ENCODE measurements around the gene GBP6.
"Not testable (repeated sequence)": the region's sequence is repeated elsewhere in the genome, so short reads cannot be mapped to it uniquely, and the experiment has no call there.

GBP6 gene

GRCh38 chr1:89339039-89339438 is 24.8 kb upstream of the GBP6 start:
- no peak for TF ChIP-seq CTCF (IDR thresholded peaks at IDR 0.05; ENCODE audit: low read length, missing control alignments)
- no peak overlapping the region for H3K4me3 ChIP-seq (replicated peaks; ENCODE audit: low read depth, low read length)
- peak; percentile 35 for DNase-seq (ENCODE audit: low read depth)

GRCh38 chr1:89345479-89345878 is 18.4 kb upstream of the GBP6 start:
- not testable (repeated sequence) for H3K4me3 ChIP-seq (replicated peaks; ENCODE audit: low read depth, low read length); DNase-seq (ENCODE audit: low read depth)

- TF ChIP-seq CTCF (IDR thresholded peaks at IDR 0.05; ENCODE audit: low read length, missing control alignments): no peak
- DNase-seq (ENCODE audit: low read depth): no peak
- H3K4me3 ChIP-seq (replicated peaks; ENCODE audit: low read depth, low read length): no peak overlapping the region
Measured at GRCh38 chr1:89347296-89347695, 16.6 kb upstream of the GBP6 start.

- TF ChIP-seq CTCF (IDR thresholded peaks at IDR 0.05; ENCODE audit: low read length, missing control alignments): no peak
- no peak for DNase-seq (ENCODE audit: low read depth)
Measured at GRCh38 chr1:89350298-89350697, 13.6 kb upstream of the GBP6 start.

GRCh38 chr1:89351597-89352311 is 12.1 kb upstream of the GBP6 start:
- DNase-seq (ENCODE audit: low read depth): no peak
- H3K4me3 ChIP-seq (replicated peaks; ENCODE audit: low read depth, low read length): no peak overlapping the region

More at GRCh38 chr1:89350298-89350697, 13.6 kb upstream of the GBP6 start:
- H3K4me3 ChIP-seq (replicated peaks; ENCODE audit: low read depth, low read length): no peak overlapping the region

GRCh38 chr1:89352421-89352820 is 11.4 kb upstream of the GBP6 start:
- no peak overlapping the region for H3K4me3 ChIP-seq (replicated peaks; ENCODE audit: low read depth, low read length)
- DNase-seq (ENCODE audit: low read depth): no peak
- no peak for TF ChIP-seq CTCF (IDR thresholded peaks at IDR 0.05; ENCODE audit: low read length, missing control alignments)

More at GRCh38 chr1:89351597-89352311, 12.1 kb upstream of the GBP6 start:
- no peak for TF ChIP-seq CTCF (IDR thresholded peaks at IDR 0.05; ENCODE audit: low read length, missing control alignments)

GRCh38 chr1:89354205-89354604 is 9.7 kb upstream of the GBP6 start:
- no peak overlapping the region for H3K4me3 ChIP-seq (replicated peaks; ENCODE audit: low read depth, low read length)
- no peak for TF ChIP-seq CTCF (IDR thresholded peaks at IDR 0.05; ENCODE audit: low read length, missing control alignments)
- DNase-seq (ENCODE audit: low read depth): no peak

All from fibroblast of pulmonary artery (primary cell).